Muscle of leg (tissue), 11 donors: ENCODE results near the gene SIL1. TPM values are rescaled to one million over a fixed set of nuclear protein-coding genes. Genes with fewer than 3 reads are reported as not detected.
A peak's percentile ranks its signal among the peaks of the same experiment; 100 is the strongest.
"Not testable (repeated sequence)": the region's sequence is repeated elsewhere in the genome, so short reads cannot be mapped to it uniquely, and the experiment has no call there.

Experiments
- DNase-seq: peaks from one replicate; pipeline ENCODE4 v3.0.0; 2013
- H3K27ac ChIP-seq: one replicate; pipeline ENCODE4 v1.5.1; 2013; ENCODE audit warnings: mild to moderate bottlenecking, low read length, control low read depth
- H3K27me3 ChIP-seq: one replicate; pipeline ENCODE4 v1.6.1; 2013; ENCODE audit warnings: low read length; ENCODE audit not compliant: control insufficient read depth, insufficient read depth
- H3K36me3 ChIP-seq: one replicate; pipeline ENCODE4 v1.6.1; 2013; ENCODE audit warnings: low read length; ENCODE audit not compliant: control insufficient read depth, insufficient read depth
- H3K4me1 ChIP-seq: one replicate; pipeline ENCODE4 v1.6.1; 2013; ENCODE audit warnings: low read length; ENCODE audit not compliant: control insufficient read depth, insufficient read depth
- H3K4me3 ChIP-seq: one replicate; pipeline ENCODE4 v1.5.1; 2013; ENCODE audit warnings: low read length, control low read depth
- H3K9me3 ChIP-seq: replicated peaks from 2 replicates; pipeline ENCODE4 v1.6.1; 2013; ENCODE audit warnings: low read depth, low read length; ENCODE audit not compliant: control insufficient read depth
- WGBS: methylation state at CpG from one replicate; pipeline ENCODE4 v1.1.5; 2013; ENCODE audit warnings: missing lambda C conversion rate; ENCODE audit not compliant: insufficient coverage; 5-methylcytosine and 5-hydroxymethylcytosine counted together
- polyA plus RNA-seq, 8 donors: library from polyadenylated mRNA; unstranded; fragments of 120-200 nt; gene quantifications; one replicate each; pipeline versions ENCODE4 v1.2.1 to v1.2.3, GENCODE V29; 2013; ENCODE audit warnings: inconsistent platforms in 1 of 8, low replicate concordance in 1 of 8; ENCODE audit not compliant: insufficient read length in 8 of 8, insufficient read depth in 1 of 8
- total RNA-seq: library from RNA; stranded (reverse); fragments of 120-200 nt; gene quantifications from one replicate; pipeline ENCODE4 v1.2.4, GENCODE V29; 2013

SIL1 gene
- total and polyA plus RNA-seq, 9 donors = 20.0 to 34.7 (median 26.4) TPM

- WGBS = 100% methylated on average over 1 of the region's 2 CpGs
- no peaks in the 10 kb centered on the region for H3K9me3 ChIP-seq
These were observed 7.4 kb upstream of the SIL1 start for GRCh38 chr5:139205586-139205985.

DNA sequence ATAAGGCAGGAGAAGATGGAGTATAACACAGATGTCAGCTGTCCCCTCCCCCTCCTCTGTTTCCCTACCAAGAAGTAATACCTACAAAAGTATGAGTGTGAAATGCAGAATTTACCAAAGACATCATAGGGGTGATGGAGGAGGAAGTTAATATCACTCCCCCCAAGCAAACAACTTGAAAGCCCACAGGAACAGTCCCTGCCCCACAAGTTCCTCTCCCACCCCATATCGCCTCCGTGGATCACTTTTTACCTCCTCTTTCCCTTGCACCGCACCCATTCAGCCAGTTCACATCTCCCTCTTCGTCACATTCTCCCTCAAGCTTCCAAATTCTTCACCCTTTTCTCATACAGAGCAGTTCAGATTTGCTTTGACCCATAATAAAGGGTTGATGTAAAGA, 7.0 kb upstream of the SIL1 start:
- DNase-seq = no peak
- Histone ChIP-seq H3K27me3 (peaks cover 2% of the 10 kb centered on the region), H3K36me3 (no peaks in the 10 kb centered on the region), H3K9me3 (no peaks in the 10 kb centered on the region), H3K27ac (no peak overlapping the region), H3K4me3 (no peak overlapping the region), H3K4me1 (no peaks in the 10 kb centered on the region)
- 58% methylated on average over 2 of the region's 4 CpGs for WGBS

More at GRCh38 chr5:139205586-139205985, 7.4 kb upstream of the SIL1 start:
- Histone ChIP-seq H3K4me1 (no peaks in the 10 kb centered on the region), H3K27me3 (peaks cover 2% of the 10 kb centered on the region), H3K4me3 (no peak overlapping the region), H3K36me3 (no peaks in the 10 kb centered on the region), H3K27ac (no peak overlapping the region)
- no peak for DNase-seq

GRCh38 chr5:139204196-139204595, 6.0 kb upstream of the SIL1 start:
- no peaks in the 10 kb centered on the region for H3K36me3 ChIP-seq
- H3K4me1 ChIP-seq = no peaks in the 10 kb centered on the region
- H3K27ac ChIP-seq = no peak overlapping the region
- H3K27me3 ChIP-seq = peaks cover 2% of the 10 kb centered on the region
- H3K9me3 ChIP-seq = no peaks in the 10 kb centered on the region
- whole genome bisulfite sequencing = 40% methylated on average over 1 of the region's 2 CpGs
- no peak overlapping the region for H3K4me3 ChIP-seq
- DNase-seq = peak; percentile 18

GRCh38 chr5:139199321-139199720, 1.2 kb upstream of the SIL1 start:
- no CpG with 5 or more reads among the region's 4 CpGs for WGBS
- H3K36me3 ChIP-seq = peaks cover 4% of the 10 kb centered on the region
- no peaks in the 10 kb centered on the region for H3K9me3 ChIP-seq
- H3K4me1 ChIP-seq = peaks cover 4% of the 10 kb centered on the region
- DNase-seq = no peak
- no peak overlapping the region for H3K4me3 ChIP-seq
- H3K27ac ChIP-seq = no peak overlapping the region
- H3K27me3 ChIP-seq = no peaks in the 10 kb centered on the region

- no peak for DNase-seq
- no CpG with 5 or more reads among the region's 5 CpGs for WGBS
- H3K36me3 ChIP-seq = peaks cover 4% of the 10 kb centered on the region
- H3K4me1 ChIP-seq = peaks cover 4% of the 10 kb centered on the region
- no peaks in the 10 kb centered on the region for H3K27me3 ChIP-seq
- no peaks in the 10 kb centered on the region for H3K9me3 ChIP-seq
- H3K4me3 ChIP-seq = no peak overlapping the region
- H3K27ac ChIP-seq = no peak overlapping the region
These were observed 1.7 kb downstream of the SIL1 start for GRCh38 chr5:139196296-139196956.

- no peaks in the 10 kb centered on the region for H3K27me3 ChIP-seq
These were observed 3.7 kb downstream of the SIL1 start for GRCh38 chr5:139194486-139194885.

GRCh38 chr5:139193928-139194327, 4.2 kb downstream of the SIL1 start:
- H3K27me3 ChIP-seq = no peaks in the 10 kb centered on the region
- H3K4me3 ChIP-seq = no peak overlapping the region
- no peak for DNase-seq
- no peaks in the 10 kb centered on the region for H3K9me3 ChIP-seq
- 40% methylated on average over 1 of the region's 1 CpG for WGBS
- H3K27ac ChIP-seq = no peak overlapping the region
- H3K4me1 ChIP-seq = peaks cover 4% of the 10 kb centered on the region
- peaks cover 4% of the 10 kb centered on the region for H3K36me3 ChIP-seq

More at GRCh38 chr5:139194486-139194885, 3.7 kb downstream of the SIL1 start:
- WGBS = 77% methylated on average over 2 of the region's 3 CpGs
- DNase-seq = no peak
- Histone ChIP-seq H3K27ac (no peak overlapping the region), H3K9me3 (no peaks in the 10 kb centered on the region), H3K4me1 (peaks cover 4% of the 10 kb centered on the region), H3K4me3 (no peak overlapping the region), H3K36me3 (peaks cover 4% of the 10 kb centered on the region)

DNA sequence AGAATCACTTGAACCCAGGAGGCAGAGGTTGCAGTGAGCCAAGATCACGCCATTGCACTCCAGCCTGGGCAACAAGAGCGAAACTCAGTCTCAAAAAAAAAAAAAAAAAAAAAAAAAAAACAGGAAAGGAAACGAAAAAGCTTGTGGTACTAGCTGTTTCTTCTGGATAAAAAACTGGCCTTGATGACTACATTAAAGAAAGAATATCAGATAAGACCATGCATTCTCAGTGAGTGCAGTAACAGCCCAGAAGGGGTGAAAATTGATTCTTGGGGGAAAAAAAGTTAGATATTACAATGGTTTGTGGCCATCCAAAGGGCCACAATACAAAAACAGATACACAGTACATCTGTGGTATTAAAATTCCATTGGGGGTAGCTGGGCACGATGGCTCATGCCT, 5.3 kb downstream of the SIL1 start:
- H3K4me1 ChIP-seq, DNase-seq, H3K36me3 ChIP-seq, H3K27ac ChIP-seq, H3K27me3 ChIP-seq, H3K4me3 ChIP-seq, H3K9me3 ChIP-seq: not testable (repeated sequence)
- 80% methylated on average over 1 of the region's 4 CpGs for WGBS

DNA sequence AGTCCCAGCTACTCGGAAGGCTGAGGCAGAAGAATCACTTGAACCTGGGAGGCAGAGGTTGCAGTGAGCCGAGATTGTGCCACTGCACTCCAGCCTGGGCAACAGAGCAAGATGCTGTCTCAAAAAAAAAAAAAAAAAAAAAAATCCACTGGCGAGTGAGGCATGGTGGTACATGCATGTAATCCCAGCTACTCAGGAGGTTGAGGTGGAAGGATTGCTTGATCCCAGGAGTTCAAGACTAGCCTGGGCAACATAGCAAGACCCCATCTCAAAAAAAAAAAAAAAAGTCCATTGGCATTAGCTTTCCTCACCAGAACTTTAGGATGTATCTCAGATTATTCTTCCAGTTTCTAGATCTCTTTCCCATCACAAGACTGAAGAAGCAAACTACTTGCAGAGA, 6.2 kb downstream of the SIL1 start:
- H3K9me3 ChIP-seq, H3K4me1 ChIP-seq, H3K27ac ChIP-seq, H3K4me3 ChIP-seq, H3K27me3 ChIP-seq, H3K36me3 ChIP-seq, DNase-seq: not testable (repeated sequence)
- no CpG with 5 or more reads among the region's 3 CpGs for WGBS

DNA sequence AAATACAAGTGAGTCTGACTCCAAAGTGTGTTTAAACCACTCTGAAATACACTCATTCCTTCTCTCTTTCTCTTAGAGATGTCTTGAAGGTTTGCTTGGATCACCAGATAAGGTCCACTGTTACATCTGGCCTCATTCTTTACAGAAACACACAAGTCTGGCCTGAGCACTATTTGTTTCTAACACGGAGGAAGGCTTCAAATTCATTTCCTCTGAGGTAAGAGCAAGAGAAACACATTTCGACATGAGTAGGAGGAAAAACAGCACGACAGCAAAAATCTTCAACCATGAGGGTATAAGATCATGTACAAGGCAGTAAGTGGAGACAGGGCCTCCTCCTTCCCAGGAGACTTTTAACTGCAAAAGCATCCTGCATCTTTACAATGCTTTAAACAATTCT, 8.0 kb downstream of the SIL1 start:
- no peaks in the 10 kb centered on the region for H3K9me3 ChIP-seq
- H3K4me1 ChIP-seq = peaks cover 2% of the 10 kb centered on the region
- WGBS = 20% methylated on average over 2 of the region's 3 CpGs
- peak; percentile 25 for DNase-seq
- H3K36me3 ChIP-seq = no peaks in the 10 kb centered on the region
- H3K4me3 ChIP-seq = no peak overlapping the region
- no peaks in the 10 kb centered on the region for H3K27me3 ChIP-seq
- no peak overlapping the region for H3K27ac ChIP-seq
